ENCODE measurements around the gene NMU. TPM values are rescaled to one million over a fixed set of nuclear protein-coding genes. Genes with fewer than 3 reads are reported as not detected.
"Not testable (repeated sequence)": the region's sequence is repeated elsewhere in the genome, so short reads cannot be mapped to it uniquely, and the experiment has no call there.

Gene NMU
- total and polyA plus RNA-seq, 2 of the 4 experiments (the other 2 are of a cell fraction), result not detected

DNA sequence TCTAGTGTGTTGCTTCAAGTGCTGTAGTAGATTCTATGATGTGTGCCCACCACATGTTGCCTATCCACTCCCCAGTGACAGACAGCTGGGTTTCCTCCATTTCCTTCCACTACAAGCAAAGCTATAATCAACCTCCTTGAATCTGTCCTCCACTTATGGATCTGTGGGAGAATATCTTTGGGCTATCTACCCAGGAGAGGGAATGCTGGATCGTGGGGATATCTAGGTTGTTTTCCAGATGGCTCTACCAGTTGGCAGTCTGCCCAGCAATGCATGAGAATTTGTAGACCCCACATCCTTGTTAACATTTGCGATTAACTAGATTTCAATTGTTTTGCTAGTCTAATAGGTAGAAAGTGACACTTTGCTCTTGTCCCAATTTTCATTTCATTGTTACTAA lies 10.3 kb downstream of the NMU start:
- Histone ChIP-seq H3K4me3 (ENCODE audit: insufficient read depth, low read depth, low read length) (no peak overlapping the region), H4K91ac (ENCODE audit: insufficient read depth, low read depth, low read length) (no peak overlapping the region), H2BK20ac (ENCODE audit: low read depth, low read length) (no peak overlapping the region), H3K9ac (ENCODE audit: low read depth, low read length) (no peak overlapping the region), H3K79me1 (ENCODE audit: low read depth in 1 of 2, low read length in 2 of 2) (no peaks in the 10 kb centered on the region), H2AFZ (replicated peaks; ENCODE audit: low read length, poor library complexity) (no peak overlapping the region), H3K14ac (replicated peaks; ENCODE audit: low read depth, low read length) (no peak overlapping the region), H3K4ac (ENCODE audit: low read depth, low read length) (no peak overlapping the region), H3K4me2 (ENCODE audit: low read depth, low read length) (no peak overlapping the region), H3K18ac (ENCODE audit: low read depth, low read length) (no peak overlapping the region), H2BK15ac (ENCODE audit: low read depth, low read length) (no peak overlapping the region), H3K4me1 (ENCODE audit: control insufficient read depth, insufficient read depth, low read length) (no peaks in the 10 kb centered on the region), H4K20me1 (ENCODE audit: insufficient read depth, low read length) (no peaks in the 10 kb centered on the region), H3K36me3 (ENCODE audit: control insufficient read depth, insufficient read depth, low read length) (no peaks in the 10 kb centered on the region), H3K23ac (ENCODE audit: low read depth, low read length) (no peak overlapping the region), H2BK5ac (ENCODE audit: low read depth, low read length, poor library complexity, severe bottlenecking) (no peak overlapping the region), H3K27me3 (ENCODE audit: control insufficient read depth, insufficient read depth, low read length) (no peaks in the 10 kb centered on the region), H2BK120ac (ENCODE audit: low read depth, low read length) (no peak overlapping the region), H3K9me1 (ENCODE audit: insufficient read depth, low read length) (no peaks in the 10 kb centered on the region), H2AK9ac (replicated peaks; ENCODE audit: low read depth, low read length, poor library complexity) (no peak overlapping the region), H4K5ac (ENCODE audit: low read depth, low read length) (no peak overlapping the region), H3K9me3 (ENCODE audit: control insufficient read depth, insufficient read depth, low read length) (no peaks in the 10 kb centered on the region), H3K27ac (ENCODE audit: insufficient read depth, low read length) (no peak overlapping the region), H2AK5ac (ENCODE audit: low read depth, low read length) (no peak overlapping the region), H4K8ac (ENCODE audit: low read depth in 2 of 2, low read length in 2 of 2) (no peak overlapping the region), H3K56ac (ENCODE audit: extremely low read depth, insufficient read depth, low read length) (no peak overlapping the region)
- DNase-seq (no peak), ATAC-seq (ENCODE audit: low read depth) (no peak)
- no peak for TF ChIP-seq MAFK (IDR thresholded peaks at IDR 0.05; ENCODE audit: low read depth, low read length)
- no peak for TF ChIP-seq USF2 (IDR thresholded peaks at IDR 0.05; ENCODE audit: low read depth, low read length)
- TF ChIP-seq, protein P1, sequence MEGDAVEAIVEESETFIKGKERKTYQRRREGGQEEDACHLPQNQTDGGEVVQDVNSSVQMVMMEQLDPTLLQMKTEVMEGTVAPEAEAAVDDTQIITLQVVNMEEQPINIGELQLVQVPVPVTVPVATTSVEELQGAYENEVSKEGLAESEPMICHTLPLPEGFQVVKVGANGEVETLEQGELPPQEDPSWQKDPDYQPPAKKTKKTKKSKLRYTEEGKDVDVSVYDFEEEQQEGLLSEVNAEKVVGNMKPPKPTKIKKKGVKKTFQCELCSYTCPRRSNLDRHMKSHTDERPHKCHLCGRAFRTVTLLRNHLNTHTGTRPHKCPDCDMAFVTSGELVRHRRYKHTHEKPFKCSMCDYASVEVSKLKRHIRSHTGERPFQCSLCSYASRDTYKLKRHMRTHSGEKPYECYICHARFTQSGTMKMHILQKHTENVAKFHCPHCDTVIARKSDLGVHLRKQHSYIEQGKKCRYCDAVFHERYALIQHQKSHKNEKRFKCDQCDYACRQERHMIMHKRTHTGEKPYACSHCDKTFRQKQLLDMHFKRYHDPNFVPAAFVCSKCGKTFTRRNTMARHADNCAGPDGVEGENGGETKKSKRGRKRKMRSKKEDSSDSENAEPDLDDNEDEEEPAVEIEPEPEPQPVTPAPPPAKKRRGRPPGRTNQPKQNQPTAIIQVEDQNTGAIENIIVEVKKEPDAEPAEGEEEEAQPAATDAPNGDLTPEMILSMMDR (conservative IDR thresholded peaks at IDR 0.05; ENCODE audit: low read depth, low read length), result no peak
- ChIA-PET CTCF (no interaction called here), POLR2A (ENCODE audit: unreplicated experiment) (no interaction called here)
- intact Hi-C loops (cut with micrococcal nuclease), result no loop called here
- no CpG with 5 or more reads among the region's 2 CpGs for WGBS, 2 experiments (ENCODE audit: extremely low coverage in 2 of 2, insufficient read length in 1 of 2)
- dilution Hi-C loops (cut with HindIII; ENCODE audit: low sequenced_read_pairs, unreplicated experiment), result no loop called here
- no TSS peak for BruUV-seq (replicated peaks)
- in situ Hi-C loops (cut with MboI; ENCODE audit: low sequenced_read_pairs), result no loop called here

DNA sequence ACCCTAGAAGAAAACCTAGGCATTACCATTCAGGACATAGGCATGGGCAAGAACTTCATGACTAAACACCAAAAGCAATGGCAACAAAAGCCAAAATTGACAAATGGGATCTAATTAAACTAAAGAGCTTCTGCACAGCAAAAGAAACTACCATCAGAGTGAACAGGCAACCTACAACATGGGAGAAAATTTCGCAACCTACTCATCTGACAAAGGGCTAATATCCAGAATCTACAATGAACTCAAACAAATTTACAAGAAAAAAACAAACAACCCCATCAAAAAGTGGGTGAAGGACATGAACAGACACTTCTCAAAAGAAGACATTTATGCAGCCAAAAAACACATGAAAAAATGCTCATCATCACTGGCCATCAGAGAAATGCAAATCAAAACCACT lies 12.0 kb downstream of the NMU start:
- H4K8ac ChIP-seq (ENCODE audit: low read depth in 2 of 2, low read length in 2 of 2); POLR2A ChIA-PET (ENCODE audit: unreplicated experiment); H3K36me3 ChIP-seq (ENCODE audit: control insufficient read depth, insufficient read depth, low read length); H3K9ac ChIP-seq (ENCODE audit: low read depth, low read length); ATAC-seq (ENCODE audit: low read depth); DNase-seq; H3K18ac ChIP-seq (ENCODE audit: low read depth, low read length); dilution Hi-C loops (cut with HindIII; ENCODE audit: low sequenced_read_pairs, unreplicated experiment); H3K56ac ChIP-seq (ENCODE audit: extremely low read depth, insufficient read depth, low read length); H2BK20ac ChIP-seq (ENCODE audit: low read depth, low read length); H2BK120ac ChIP-seq (ENCODE audit: low read depth, low read length); H3K23ac ChIP-seq (ENCODE audit: low read depth, low read length); H3K27me3 ChIP-seq (ENCODE audit: control insufficient read depth, insufficient read depth, low read length); BruUV-seq (replicated peaks); H3K9me1 ChIP-seq (ENCODE audit: insufficient read depth, low read length); H4K91ac ChIP-seq (ENCODE audit: insufficient read depth, low read depth, low read length); in situ Hi-C loops (cut with MboI; ENCODE audit: low sequenced_read_pairs); H3K4ac ChIP-seq (ENCODE audit: low read depth, low read length); CTCF ChIA-PET; H2AFZ ChIP-seq (replicated peaks; ENCODE audit: low read length, poor library complexity); H2AK5ac ChIP-seq (ENCODE audit: low read depth, low read length); H3K4me3 ChIP-seq (ENCODE audit: insufficient read depth, low read depth, low read length); H3K27ac ChIP-seq (ENCODE audit: insufficient read depth, low read length); H3K9me3 ChIP-seq (ENCODE audit: control insufficient read depth, insufficient read depth, low read length); H3K4me1 ChIP-seq (ENCODE audit: control insufficient read depth, insufficient read depth, low read length); H4K5ac ChIP-seq (ENCODE audit: low read depth, low read length); H3K79me1 ChIP-seq (ENCODE audit: low read depth in 1 of 2, low read length in 2 of 2); H2BK5ac ChIP-seq (ENCODE audit: low read depth, low read length, poor library complexity, severe bottlenecking); H4K20me1 ChIP-seq (ENCODE audit: insufficient read depth, low read length); H2AK9ac ChIP-seq (replicated peaks; ENCODE audit: low read depth, low read length, poor library complexity); H3K14ac ChIP-seq (replicated peaks; ENCODE audit: low read depth, low read length); H3K4me2 ChIP-seq (ENCODE audit: low read depth, low read length); intact Hi-C loops (cut with micrococcal nuclease); H2BK15ac ChIP-seq (ENCODE audit: low read depth, low read length): not testable (repeated sequence)
- WGBS, 2 experiments (ENCODE audit: extremely low coverage in 2 of 2, insufficient read length in 1 of 2), result no CpG with 5 or more reads among the region's 1 CpG
